ENCODE data around the gene AP1S1. TPM values are rescaled to one million over a fixed set of nuclear protein-coding genes. Genes with fewer than 3 reads are reported as not detected.

The AP1S1 gene
- total RNA-seq, 1 donor, result 101 TPM

DNA sequence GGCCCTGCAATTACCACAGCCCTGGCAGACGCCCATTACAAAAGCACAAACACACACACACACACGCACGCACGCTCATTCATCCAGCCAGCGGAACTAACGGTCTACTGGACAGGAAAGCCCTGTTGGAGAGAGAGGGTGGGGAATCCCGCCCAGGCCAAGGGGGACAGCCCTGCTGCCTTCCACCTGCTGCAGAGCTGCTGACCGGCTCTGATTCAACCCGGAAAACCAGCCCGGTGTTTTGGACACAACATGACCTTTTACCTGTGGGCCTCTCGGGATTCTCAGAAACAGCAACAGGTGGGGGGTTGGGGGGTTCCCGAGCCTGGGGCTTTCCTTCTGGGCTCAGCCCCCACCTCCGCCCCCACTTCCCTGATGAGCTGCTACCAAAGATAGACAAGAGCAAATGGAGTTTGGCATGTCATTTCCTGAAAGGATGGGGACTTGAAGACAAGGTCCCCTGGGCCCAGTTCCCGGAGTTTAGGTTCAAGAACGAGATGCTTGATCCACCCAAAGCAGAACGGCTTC, 45.9 kb upstream of the AP1S1 start:
- Histone ChIP-seq H2AFZ (ENCODE audit: low read length) (no peak overlapping the region), H3K4me1 (ENCODE audit: insufficient read depth, low read length) (peaks cover 24% of the 10 kb centered on the region), H3K27ac (ENCODE audit: low read depth, low read length) (peak overlapping the region; percentile 34), H3K4me2 (ENCODE audit: insufficient read depth, low read length) (no peak overlapping the region), H3K9me3 (ENCODE audit: low read depth, low read length) (no peaks in the 10 kb centered on the region), H3K79me2 (ENCODE audit: insufficient read depth, low read length) (no peaks in the 10 kb centered on the region), H3K27me3 (ENCODE audit: insufficient read depth, low read length) (no peaks in the 10 kb centered on the region), H4K20me1 (ENCODE audit: insufficient read depth, low read length) (no peaks in the 10 kb centered on the region), H3K4me3 (ENCODE audit: insufficient read depth, low read length) (no peak overlapping the region), H3K36me3 (ENCODE audit: insufficient read depth, low read length) (no peaks in the 10 kb centered on the region)
- DNase-seq (ENCODE audit: insufficient read length, low spot score, missing footprints), result peak; percentile 41
- TF ChIP-seq, protein P1, sequence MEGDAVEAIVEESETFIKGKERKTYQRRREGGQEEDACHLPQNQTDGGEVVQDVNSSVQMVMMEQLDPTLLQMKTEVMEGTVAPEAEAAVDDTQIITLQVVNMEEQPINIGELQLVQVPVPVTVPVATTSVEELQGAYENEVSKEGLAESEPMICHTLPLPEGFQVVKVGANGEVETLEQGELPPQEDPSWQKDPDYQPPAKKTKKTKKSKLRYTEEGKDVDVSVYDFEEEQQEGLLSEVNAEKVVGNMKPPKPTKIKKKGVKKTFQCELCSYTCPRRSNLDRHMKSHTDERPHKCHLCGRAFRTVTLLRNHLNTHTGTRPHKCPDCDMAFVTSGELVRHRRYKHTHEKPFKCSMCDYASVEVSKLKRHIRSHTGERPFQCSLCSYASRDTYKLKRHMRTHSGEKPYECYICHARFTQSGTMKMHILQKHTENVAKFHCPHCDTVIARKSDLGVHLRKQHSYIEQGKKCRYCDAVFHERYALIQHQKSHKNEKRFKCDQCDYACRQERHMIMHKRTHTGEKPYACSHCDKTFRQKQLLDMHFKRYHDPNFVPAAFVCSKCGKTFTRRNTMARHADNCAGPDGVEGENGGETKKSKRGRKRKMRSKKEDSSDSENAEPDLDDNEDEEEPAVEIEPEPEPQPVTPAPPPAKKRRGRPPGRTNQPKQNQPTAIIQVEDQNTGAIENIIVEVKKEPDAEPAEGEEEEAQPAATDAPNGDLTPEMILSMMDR (IDR thresholded peaks at IDR 0.05; ENCODE audit: extremely low read depth, low read depth, low read length), result no peak

DNA sequence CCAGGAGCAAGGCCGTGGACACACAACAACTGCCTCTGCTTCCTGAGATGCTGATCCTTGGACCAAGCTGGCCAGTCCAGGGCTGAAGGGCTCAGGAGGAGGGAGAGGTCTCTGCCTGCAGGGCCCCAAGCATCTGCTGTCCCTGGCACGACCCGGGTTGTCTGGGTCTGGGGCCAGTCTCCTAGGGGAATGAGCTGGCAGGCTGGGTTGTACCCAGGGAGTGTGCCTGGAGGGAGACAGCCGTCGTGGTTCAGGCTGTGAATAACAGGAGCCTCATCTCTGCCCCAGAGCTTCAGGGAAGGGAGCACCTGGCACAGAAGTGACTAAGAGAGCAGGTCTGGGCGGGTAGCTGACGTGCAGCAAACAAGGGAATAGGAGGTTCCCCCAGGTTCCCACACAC, 45.3 kb upstream of the AP1S1 start:
- TF ChIP-seq, protein P1 (IDR thresholded peaks at IDR 0.05; ENCODE audit: extremely low read depth, low read depth, low read length), result no peak
- Histone ChIP-seq H3K4me2 (ENCODE audit: insufficient read depth, low read length) (no peak overlapping the region), H3K79me2 (ENCODE audit: insufficient read depth, low read length) (no peaks in the 10 kb centered on the region), H2AFZ (ENCODE audit: low read length) (no peak overlapping the region), H3K27ac (ENCODE audit: low read depth, low read length) (peak overlapping the region; percentile 34), H4K20me1 (ENCODE audit: insufficient read depth, low read length) (no peaks in the 10 kb centered on the region), H3K9me3 (ENCODE audit: low read depth, low read length) (no peaks in the 10 kb centered on the region), H3K36me3 (ENCODE audit: insufficient read depth, low read length) (no peaks in the 10 kb centered on the region), H3K27me3 (ENCODE audit: insufficient read depth, low read length) (no peaks in the 10 kb centered on the region), H3K4me3 (ENCODE audit: insufficient read depth, low read length) (no peak overlapping the region), H3K4me1 (ENCODE audit: insufficient read depth, low read length) (peaks cover 25% of the 10 kb centered on the region)
- DNase-seq (ENCODE audit: insufficient read length, low spot score, missing footprints), result peak; percentile 68

DNA sequence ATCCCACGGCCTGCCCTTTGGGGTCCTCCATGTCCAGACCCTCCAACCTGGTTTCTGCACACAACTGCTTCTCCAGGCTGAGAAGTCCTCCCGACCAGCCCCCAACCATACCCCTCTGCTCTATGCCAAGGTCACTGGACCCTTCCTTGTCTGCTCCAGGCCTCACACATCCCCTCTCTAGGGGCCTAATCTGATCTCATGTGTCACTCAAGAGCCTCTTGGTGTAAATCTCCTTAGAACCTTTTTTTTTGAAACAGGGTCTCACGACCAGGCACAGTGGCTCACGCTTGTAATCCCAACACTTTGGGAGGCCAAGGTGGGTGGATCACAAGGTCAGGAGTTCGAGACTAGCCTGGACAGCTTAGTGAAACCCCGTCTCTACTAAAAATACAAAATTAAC, 44.9 kb upstream of the AP1S1 start:
- TF ChIP-seq, protein P1 (IDR thresholded peaks at IDR 0.05; ENCODE audit: extremely low read depth, low read depth, low read length), result no peak

DNA sequence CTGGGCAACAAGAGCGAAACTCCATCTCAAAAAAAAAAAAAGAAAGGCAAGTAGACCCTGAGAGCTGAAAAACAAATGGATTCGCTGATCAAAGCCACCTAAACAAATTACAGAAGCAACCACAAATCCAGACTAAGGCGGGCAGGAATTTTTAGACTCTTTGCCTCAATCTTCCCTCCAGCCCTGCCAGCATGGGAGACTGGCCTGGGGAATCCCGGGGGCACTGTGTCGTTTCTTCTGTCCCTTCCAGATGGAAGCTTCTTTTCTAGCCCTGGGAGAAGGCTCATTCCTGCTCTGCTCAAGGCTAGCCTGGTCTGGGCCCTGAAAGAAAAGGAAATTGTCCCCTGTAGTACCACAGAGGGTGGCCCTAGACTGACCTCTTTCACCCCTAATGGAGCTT, 43.0 kb upstream of the AP1S1 start:
- Histone ChIP-seq H3K4me3 (ENCODE audit: insufficient read depth, low read length) (no peak overlapping the region), H4K20me1 (ENCODE audit: insufficient read depth, low read length) (no peaks in the 10 kb centered on the region), H3K79me2 (ENCODE audit: insufficient read depth, low read length) (no peaks in the 10 kb centered on the region), H3K4me2 (ENCODE audit: insufficient read depth, low read length) (no peak overlapping the region), H3K36me3 (ENCODE audit: insufficient read depth, low read length) (no peaks in the 10 kb centered on the region), H3K27me3 (ENCODE audit: insufficient read depth, low read length) (no peaks in the 10 kb centered on the region), H2AFZ (ENCODE audit: low read length) (no peak overlapping the region), H3K9me3 (ENCODE audit: low read depth, low read length) (no peaks in the 10 kb centered on the region), H3K4me1 (ENCODE audit: insufficient read depth, low read length) (peaks cover 29% of the 10 kb centered on the region), H3K27ac (ENCODE audit: low read depth, low read length) (no peak overlapping the region)
- DNase-seq (ENCODE audit: insufficient read length, low spot score, missing footprints), result no peak
- TF ChIP-seq, protein P1 (IDR thresholded peaks at IDR 0.05; ENCODE audit: extremely low read depth, low read depth, low read length), result no peak

More for the DNA sequence above, 44.9 kb upstream of the AP1S1 start:
- Histone ChIP-seq H3K36me3 (ENCODE audit: insufficient read depth, low read length) (no peaks in the 10 kb centered on the region), H3K9me3 (ENCODE audit: low read depth, low read length) (no peaks in the 10 kb centered on the region), H3K4me2 (ENCODE audit: insufficient read depth, low read length) (no peak overlapping the region), H3K27me3 (ENCODE audit: insufficient read depth, low read length) (no peaks in the 10 kb centered on the region), H2AFZ (ENCODE audit: low read length) (no peak overlapping the region), H3K79me2 (ENCODE audit: insufficient read depth, low read length) (no peaks in the 10 kb centered on the region), H3K4me3 (ENCODE audit: insufficient read depth, low read length) (no peak overlapping the region), H3K4me1 (ENCODE audit: insufficient read depth, low read length) (peaks cover 25% of the 10 kb centered on the region), H3K27ac (ENCODE audit: low read depth, low read length) (peak overlapping the region; percentile 29), H4K20me1 (ENCODE audit: insufficient read depth, low read length) (no peaks in the 10 kb centered on the region)
- DNase-seq (ENCODE audit: insufficient read length, low spot score, missing footprints), result no peak

Data from osteoblast (primary cell).